ENCODE results near the gene SMARCAL1. TPM values are rescaled to one million over a fixed set of nuclear protein-coding genes. Genes with fewer than 3 reads are reported as not detected.

Gene SMARCAL1
- total RNA-seq, 1 donor from 2014 or later = 7.9 TPM

DNA sequence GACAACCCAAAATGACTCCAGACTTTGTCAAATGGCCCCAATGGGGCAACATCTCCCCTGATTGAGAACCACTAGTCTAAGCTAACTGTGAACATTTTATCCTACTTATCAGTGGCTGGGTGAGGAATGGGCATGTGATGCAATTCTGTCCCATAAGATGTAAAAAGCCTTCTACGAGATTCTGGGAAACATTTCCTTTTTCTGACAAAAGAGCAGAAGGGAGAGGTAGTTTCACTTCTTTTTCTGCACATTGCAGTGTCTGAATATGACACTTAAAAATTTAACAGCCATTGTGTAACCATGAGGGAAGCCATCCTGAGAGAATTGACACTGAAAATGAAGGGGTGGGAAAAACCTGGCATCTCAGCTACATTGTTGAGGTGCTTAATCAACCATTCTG lies 22.7 kb upstream of the SMARCAL1 start:
- intact Hi-C loops (cut with DNase I) = no loop called here
- no peak for DNase-seq

DNA sequence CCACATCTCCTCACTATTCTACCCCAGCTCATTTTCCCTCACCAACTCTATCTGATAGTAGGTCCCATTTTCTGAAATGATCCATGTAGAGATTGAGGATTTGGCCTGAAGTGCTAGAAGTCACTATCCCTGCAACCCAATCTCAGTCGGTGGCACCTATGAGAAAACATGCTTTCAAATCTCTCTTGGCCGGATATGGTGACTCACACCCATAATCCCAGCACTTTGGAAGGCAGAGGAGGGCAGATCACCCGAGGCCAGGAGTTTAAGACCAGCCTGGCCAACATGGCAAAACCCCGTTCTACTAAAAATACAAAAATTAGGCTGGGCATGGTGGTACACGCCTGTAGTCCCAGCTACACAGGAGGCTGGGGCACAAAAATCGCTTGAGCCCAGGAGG lies 20.9 kb upstream of the SMARCAL1 start:
- ATAC-seq (ENCODE audit: poor library complexity) = no peak
- DNase-seq = no peak
- intact Hi-C loops (cut with DNase I) = no loop called here

More for the DNA sequence above, 22.7 kb upstream of the SMARCAL1 start:
- no peak for ATAC-seq (ENCODE audit: poor library complexity)

DNA sequence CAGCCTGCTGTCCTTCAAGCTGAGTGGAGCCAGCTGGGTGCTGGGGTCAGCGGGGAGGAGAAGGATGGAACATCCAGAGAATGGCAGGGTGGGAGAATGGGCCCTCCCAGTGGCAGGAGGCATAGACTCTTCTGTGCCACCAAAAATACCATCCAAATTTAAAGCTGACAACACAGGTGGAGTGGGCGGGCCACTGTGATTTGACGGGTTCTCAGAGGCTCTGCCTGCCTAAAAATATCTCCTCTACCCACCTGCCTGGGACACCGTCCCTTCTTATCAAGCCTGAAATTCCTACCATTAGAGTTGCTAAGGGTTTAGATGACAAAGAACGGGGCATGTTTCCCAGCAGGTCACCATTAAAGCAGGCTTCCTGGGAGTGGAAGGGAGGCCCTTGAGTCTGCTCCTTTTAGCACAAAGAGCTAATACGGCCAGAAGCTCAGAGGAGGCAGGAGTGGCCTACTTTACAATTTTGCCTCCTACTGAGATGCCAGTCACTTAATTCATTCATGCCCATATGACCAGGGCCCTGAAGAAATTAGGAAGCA lies 20.2 kb upstream of the SMARCAL1 start:
- intact Hi-C loops (cut with DNase I) = no loop called here
- ATAC-seq (ENCODE audit: poor library complexity) = no peak

DNA sequence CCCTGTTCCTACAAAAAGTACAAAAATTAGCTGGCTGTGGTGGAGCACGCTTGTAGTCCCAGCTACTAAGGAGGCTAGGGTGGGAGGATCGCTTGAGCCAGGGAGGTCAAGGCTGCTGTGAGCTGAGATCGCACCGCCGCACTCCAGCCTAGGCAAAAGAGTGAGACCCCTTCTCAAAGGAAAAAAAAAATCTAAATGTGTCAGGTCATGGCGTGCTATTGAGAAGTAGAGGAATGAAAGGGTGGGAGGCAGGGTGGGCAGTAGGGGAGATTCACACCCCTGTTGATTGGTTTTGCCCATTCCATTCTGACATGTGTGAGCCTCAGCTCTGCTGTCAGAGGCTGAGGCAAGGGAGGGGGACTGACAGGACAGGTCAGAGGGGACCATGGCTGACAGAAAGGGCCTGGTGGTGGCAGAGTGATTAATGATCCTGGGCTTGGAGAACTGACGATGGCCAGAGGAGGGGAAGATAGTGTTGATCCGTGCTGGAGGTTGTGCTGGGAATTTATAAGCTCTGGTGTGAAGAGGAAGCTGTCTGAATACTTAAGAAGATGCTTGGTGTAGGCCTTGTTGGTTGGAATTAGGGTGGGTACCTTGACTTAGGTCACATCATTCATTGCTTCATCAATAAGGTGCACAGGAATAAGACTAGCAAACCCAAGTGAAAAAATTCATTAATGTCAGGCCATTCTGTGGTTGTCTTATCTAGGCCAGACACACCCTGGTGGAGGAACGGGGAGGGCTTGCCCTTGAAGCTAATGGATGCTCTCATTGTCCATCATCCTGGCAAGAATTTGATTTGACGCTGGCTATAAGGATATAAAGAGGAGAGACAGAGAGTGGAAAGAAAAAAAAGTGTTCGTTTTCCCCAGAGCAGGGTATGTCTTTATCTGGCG lies 19.1 kb upstream of the SMARCAL1 start:
- intact Hi-C loops (cut with DNase I) = no loop called here
- no peak for DNase-seq
- ATAC-seq (ENCODE audit: poor library complexity) = no peak

More for the DNA sequence above, 20.2 kb upstream of the SMARCAL1 start:
- DNase-seq = no peak

GRCh38 chr2:216394881-216395280 lies 17.4 kb upstream of the SMARCAL1 start:
- DNase-seq = no peak
- ATAC-seq (ENCODE audit: poor library complexity) = no peak
- intact Hi-C loops (cut with DNase I) = no loop called here

- intact Hi-C loops (cut with DNase I) = no loop called here
- DNase-seq = no peak
- no peak for ATAC-seq (ENCODE audit: poor library complexity)
These were observed 12.7 kb upstream of the SMARCAL1 start for GRCh38 chr2:216399621-216400020.

DNA sequence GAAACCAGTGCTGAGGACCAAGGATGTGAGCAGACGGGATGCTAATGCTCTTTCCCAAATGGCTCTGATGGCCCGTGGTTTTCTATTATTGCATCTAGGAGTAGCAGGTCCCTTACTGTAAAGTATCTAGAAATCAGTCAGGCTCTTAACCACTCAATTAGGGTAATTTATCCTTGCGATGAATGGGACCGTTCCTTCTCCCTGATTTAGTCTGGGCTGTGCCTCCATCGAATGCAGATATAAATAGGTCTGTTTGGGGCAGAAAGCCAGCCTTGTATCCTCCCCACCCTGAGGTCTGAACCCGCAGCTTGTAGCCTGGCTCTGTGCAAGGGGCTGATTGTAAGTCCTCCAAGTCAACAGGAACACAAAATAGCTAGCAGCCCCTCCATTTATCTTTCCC lies 9.5 kb upstream of the SMARCAL1 start:
- intact Hi-C loops (cut with DNase I) = no loop called here
- DNase-seq (no peak), ATAC-seq (ENCODE audit: poor library complexity) (no peak)

GRCh38 chr2:216404010-216404618 lies 8.2 kb upstream of the SMARCAL1 start:
- intact Hi-C loops (cut with DNase I) = no loop called here
- ATAC-seq (ENCODE audit: poor library complexity) (peak; percentile 72), DNase-seq (no peak)

DNA sequence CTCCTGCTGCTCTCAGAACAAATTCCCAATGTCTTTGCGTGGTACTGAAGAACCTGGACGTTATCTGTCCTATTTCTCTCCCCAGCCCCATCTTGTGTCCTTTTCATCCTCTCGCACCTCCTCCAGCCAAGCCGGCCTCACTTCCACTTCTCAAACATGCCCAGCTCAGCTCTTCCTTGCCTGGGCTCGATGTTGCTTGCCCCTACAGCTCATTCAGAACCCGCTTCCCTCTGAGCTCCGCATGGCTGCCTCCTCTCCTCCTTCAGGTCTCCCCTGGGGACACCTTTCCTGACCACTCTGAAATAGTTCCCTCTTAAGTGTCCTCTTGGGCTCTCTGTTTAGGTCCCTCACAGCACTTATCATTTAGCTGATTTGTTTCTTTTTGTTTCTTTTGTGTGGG lies 6.7 kb upstream of the SMARCAL1 start:
- no peak for DNase-seq
- intact Hi-C loops (cut with DNase I) = no loop called here

DNA sequence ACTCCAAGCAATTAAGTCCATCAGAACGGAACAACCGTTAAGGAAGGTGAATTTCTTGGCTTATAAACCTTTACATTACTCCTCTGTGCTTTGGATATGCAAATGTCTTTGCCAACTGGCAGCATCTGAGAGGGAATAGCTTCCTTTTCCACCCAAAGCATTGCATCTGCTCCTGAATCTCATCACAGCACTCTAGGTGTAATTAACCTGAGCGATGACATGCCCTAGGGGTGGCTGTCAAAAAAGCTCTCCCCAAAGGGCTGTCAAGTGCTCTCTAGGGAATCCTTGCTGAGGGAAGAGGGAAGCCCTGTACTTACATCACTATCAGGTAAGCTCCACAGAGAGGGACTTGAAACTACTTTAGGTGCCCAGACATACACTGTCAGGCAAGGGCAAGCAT lies 5.5 kb upstream of the SMARCAL1 start:
- ATAC-seq (ENCODE audit: poor library complexity) (no peak), DNase-seq (no peak)
- intact Hi-C loops (cut with DNase I) = no loop called here

More for the DNA sequence above, 6.7 kb upstream of the SMARCAL1 start:
- no peak for ATAC-seq (ENCODE audit: poor library complexity)

DNA sequence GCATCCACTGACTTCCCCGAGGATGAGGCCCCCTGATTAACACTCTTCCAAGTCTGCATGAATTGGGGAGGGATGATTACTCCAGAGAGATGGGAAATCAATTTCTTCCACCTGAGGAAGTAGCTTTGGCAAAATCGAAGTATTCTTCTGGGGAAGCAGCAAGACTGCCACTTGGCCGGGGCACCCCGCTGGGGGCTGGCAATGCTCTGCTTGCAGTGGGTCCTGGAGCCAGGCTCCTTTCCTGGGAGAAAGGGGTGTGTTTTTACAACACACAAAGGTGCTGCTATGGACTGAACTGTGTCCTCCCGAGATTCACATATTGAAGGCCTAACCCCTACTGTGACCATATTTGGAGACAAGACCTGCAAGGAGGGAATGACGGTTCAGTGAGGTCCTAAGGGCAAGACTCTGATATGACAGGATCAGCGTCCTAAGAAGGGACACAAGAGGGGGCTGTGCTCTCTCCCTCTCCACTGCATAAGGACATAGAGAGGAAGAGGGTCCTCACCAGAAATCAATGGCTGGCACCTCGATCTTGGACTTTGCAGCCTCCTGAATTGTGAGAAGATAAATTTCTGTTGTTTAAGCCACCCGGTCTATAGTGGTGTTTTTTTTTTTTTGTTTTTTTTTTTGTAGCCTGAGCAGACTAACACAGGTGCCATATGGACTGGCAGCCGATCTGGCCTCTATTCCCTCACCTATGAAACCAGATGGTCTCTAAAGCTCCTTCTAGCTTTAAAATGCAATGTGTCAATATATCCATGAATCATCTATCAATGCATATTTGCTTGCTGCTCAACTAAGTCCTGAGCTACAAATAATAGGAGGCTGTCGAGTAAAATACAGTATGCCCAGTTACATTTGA lies 3.6 kb upstream of the SMARCAL1 start:
- DNase-seq (no peak), ATAC-seq (ENCODE audit: poor library complexity) (no peak)
- intact Hi-C loops (cut with DNase I) = no loop called here

DNA sequence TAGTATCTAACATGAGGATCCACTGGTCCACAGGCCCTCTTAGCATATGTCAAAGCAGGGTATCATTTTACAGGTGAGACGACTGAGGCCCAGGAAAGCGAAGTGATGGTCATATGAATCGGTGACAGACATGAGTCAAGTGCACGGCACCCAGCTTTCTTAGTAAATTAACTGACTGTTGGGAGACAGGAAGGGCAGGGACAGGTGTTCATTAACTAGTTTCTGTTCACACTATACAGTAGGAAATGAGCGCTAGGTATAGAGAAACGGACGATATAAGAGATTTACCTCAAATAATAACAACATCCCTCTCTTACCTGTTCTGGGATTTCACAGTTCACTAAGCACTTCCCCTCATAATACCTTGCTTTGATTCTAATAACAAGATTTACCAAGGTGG lies 1.7 kb upstream of the SMARCAL1 start:
- ATAC-seq (ENCODE audit: poor library complexity) = no peak
- intact Hi-C loops (cut with DNase I) = no loop called here
- no peak for DNase-seq

DNA sequence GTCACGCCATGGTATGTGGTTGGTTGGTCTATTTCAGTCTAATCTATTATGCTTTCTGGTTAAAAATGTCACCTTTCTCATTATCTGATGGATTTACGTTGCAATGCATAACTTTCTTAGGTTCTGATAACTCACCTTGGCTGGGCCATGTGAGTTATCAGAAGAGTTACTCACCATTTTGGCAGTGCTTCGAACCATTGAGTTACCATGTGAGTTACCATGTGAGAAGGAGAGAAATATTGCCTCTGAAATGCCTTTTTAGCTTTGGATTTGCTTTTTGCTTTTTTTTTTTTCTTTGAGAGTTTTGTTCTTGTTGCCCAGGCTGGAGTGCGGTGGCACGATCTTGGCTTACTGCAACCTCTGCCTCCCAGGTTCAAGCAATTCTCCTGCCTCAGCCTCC lies 1.6 kb downstream of the SMARCAL1 start:
- ATAC-seq (ENCODE audit: poor library complexity) (no peak), DNase-seq (no peak)
- intact Hi-C loops (cut with DNase I) = no loop called here

GRCh38 chr2:216414772-216415319 lies 2.6 kb downstream of the SMARCAL1 start:
- intact Hi-C loops (cut with DNase I) = no loop called here
- no peak for ATAC-seq (ENCODE audit: poor library complexity)
- no peak for DNase-seq

DNA sequence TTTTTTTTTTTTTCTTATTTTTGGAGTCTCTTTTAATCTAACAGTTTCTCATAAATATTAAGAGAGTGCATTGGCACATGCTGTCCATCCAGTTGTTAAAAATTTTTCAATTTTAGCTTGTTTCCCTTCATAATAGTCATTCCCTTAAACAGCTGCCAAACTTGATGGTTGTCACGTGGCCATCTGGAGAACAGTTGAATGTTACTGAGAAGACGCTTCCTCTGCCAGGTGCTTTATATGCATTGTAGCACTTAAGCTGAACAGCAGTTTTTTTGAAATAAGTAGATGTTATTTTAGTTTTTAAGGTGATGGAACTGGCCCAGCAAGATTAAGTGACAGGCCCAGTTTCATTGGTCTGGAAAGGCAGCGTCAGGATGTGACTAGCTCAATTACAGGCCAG lies 3.3 kb downstream of the SMARCAL1 start:
- intact Hi-C loops (cut with DNase I) = no loop called here
- no peak for DNase-seq

DNA sequence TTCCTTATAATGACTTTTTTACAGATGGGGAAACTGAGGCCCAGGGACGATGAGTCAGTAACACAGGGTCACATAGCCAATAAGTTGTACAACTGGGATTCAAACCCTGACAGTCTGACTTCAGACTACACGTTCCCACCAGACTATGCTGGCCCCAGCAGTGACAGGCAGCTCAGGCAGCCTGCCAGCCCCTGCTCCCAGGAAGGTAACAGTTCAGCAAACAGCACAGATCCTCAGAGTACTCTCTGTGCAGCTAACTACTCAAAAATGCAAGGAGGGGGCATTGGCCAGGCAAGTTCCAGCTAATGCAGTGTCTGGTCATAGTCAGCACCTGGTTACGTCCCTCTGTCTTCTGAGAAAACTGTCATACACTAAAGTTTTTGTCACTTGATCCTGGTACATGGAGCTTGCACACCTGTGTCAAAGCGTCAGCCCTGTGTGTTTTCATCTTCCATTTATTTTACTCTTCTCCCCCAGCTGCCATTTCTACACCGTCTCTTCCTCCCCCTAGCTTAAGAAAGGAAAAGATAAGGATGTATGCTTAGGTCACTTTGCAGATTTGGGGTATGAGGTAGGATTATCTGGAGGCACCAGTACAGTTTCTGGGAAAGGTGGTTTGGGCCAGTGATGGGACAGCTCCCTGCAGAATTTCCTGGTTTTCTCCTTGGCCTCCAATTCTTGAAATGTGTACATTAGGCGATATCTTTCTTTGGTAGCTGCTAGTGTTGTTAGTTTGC lies 4.5 kb downstream of the SMARCAL1 start:
- no peak for ATAC-seq (ENCODE audit: poor library complexity)

More for the DNA sequence above, 3.3 kb downstream of the SMARCAL1 start:
- no peak for ATAC-seq (ENCODE audit: poor library complexity)

GRCh38 chr2:216418981-216419380 lies 6.7 kb downstream of the SMARCAL1 start:
- intact Hi-C loops (cut with DNase I) = no loop called here
- DNase-seq (no peak), ATAC-seq (ENCODE audit: poor library complexity) (no peak)

More for the DNA sequence above, 4.5 kb downstream of the SMARCAL1 start:
- peak; percentile 58 for DNase-seq
- intact Hi-C loops (cut with DNase I) = no loop called here
